HG02623 (cell line): ENCODE measurements around the gene CCDC59.

Experiments
- ATAC-seq: cut with Tn5 transposase; IDR thresholded peaks from one replicate; pipeline ENCODE4 v1.9.1; 2021; ENCODE audit warnings: moderate library complexity; ENCODE audit not compliant: unreplicated experiment

Gene CCDC59

GRCh38 chr12:82319276-82319675 lies 38.9 kb downstream of the CCDC59 start:
- no peak for ATAC-seq

GRCh38 chr12:82314406-82314892 lies 43.7 kb downstream of the CCDC59 start:
- no peak for ATAC-seq
